Heart right ventricle (tissue), 16 donors: ENCODE measurements around the gene ATP6V0C. TPM values are rescaled to one million over a fixed set of nuclear protein-coding genes. Genes with fewer than 3 reads are reported as not detected.
A peak's percentile ranks its signal among the peaks of the same experiment; 100 is the strongest.

ENCODE experiments used
- ATAC-seq, 8 donors: fragments of 200-7000 bp; cut with Tn5 transposase; one replicate each; pipeline ENCODE4 v1.9.1; 2020; ENCODE audit warnings: mild to moderate bottlenecking in 8 of 8, moderate library complexity in 8 of 8, moderate number of reproducible peaks in 1 of 8
- DNase-seq, 2 donors: peaks; one replicate each; pipeline ENCODE4 v3.0.0-alpha.2; 2020
- H3K27ac ChIP-seq, 10 donors: fragments of 200-600 bp; sonication (generic) in 2 of 10; one replicate each; pipeline versions ENCODE4 v1.5.0 to v1.8.0; 2020 to 2022; ENCODE audit warnings: mild to moderate bottlenecking in 3 of 10
- H3K27me3 ChIP-seq, 7 donors: fragments of 200-600 bp; one replicate each; pipeline ENCODE4 v1.8.0; 2021 to 2022; ENCODE audit warnings: mild to moderate bottlenecking in 2 of 7
- H3K36me3 ChIP-seq, 9 donors: fragments of 200-600 bp; sonication (generic) in 1 of 9; one replicate each; pipeline versions ENCODE4 v1.5.0 to v1.8.0; 2020 to 2022; ENCODE audit warnings: mild to moderate bottlenecking in 2 of 9
- H3K4me1 ChIP-seq, 9 donors: fragments of 200-600 bp; sonication (generic) in 1 of 9; one replicate each; pipeline versions ENCODE4 v1.5.0 to v1.8.0; 2020 to 2022; ENCODE audit warnings: mild to moderate bottlenecking in 4 of 9
- H3K4me3 ChIP-seq, 10 donors: fragments of 200-600 bp; sonication (generic) in 2 of 10; one replicate each; pipeline versions ENCODE4 v1.5.0 to v1.8.0; 2020 to 2022; ENCODE audit warnings: mild to moderate bottlenecking in 7 of 10, moderate library complexity in 2 of 10
- H3K9me3 ChIP-seq, 11 donors: fragments of 200-600 bp in 10 of 11; sonication (generic) in 2 of 11; one replicate each; pipeline versions ENCODE4 v1.5.0 to v1.8.0; 2013 to 2022; ENCODE audit warnings: mild to moderate bottlenecking in 2 of 11, control low read depth in 1 of 11, moderate library complexity in 1 of 11
- CTCF ChIP-seq, 9 donors: fragments of 200-600 bp; sonication (generic) in 2 of 9; IDR thresholded peaks; one replicate each; pipeline versions ENCODE4 v1.5.0 to v1.8.0; 2021 to 2022; ENCODE audit warnings: antibody characterized with exemption in 9 of 9, mild to moderate bottlenecking in 5 of 9, moderate library complexity in 1 of 9
- WGBS, 2 donors: extraction: QIAGEN DNeasy Blood & Tissue Kit; methylation state at CpG; one replicate each; pipeline ENCODE4 v1.1.7; 2013; ENCODE audit warnings: inconsistent platforms in 1 of 2; 5-methylcytosine and 5-hydroxymethylcytosine counted together
- intact Hi-C, 10 donors: fragments of 100-400 bp; cut with DNase I; formaldehyde crosslinking; loops; one replicate each; pipeline versions ENCODE4 v1.11.1 to v1.14.2; 2022
- polyA plus RNA-seq, 2 donors: library from polyadenylated mRNA; stranded (reverse); fragments of 200-250 nt; gene quantifications; one replicate each; pipeline ENCODE4 v1.2.3, GENCODE V29; 2013
- total RNA-seq, 10 donors: library from RNA; stranded (reverse); fragmentation: NEBNext Ultra II Directional in 3 of 10; extraction: Animal tissue kit (Norgen Biotek cat#: 25700) in 3 of 10; gene quantifications; one replicate each; pipeline versions ENCODE4 v1.2.1 to v1.2.4, GENCODE V29; 2021 to 2023
- donor health status: Arrhythmogenic right ventricular cardiomyopathy.
- donor health status: ischemic (EF 13 %, LVEDD 7.1; RV severe dilation, severe dysfunction).
- donor health status: healthy with polysubstance abuse.
- donor health status: DM: no; HTN: yes; CAD: no.
- donor health status: DM: no; HTN: no; CAD: no.
- donor health status: ischemic (EF 25% LVEDD 6.9; RV normal size, moderate dysfunction).
- donor health status: ischemic (EF 25% LVEDD 5.7; RV mildly dilated, moderate dysfunction).
- donor health status: healthy.
- donor health status: DM: yes; HTN: yes; CAD: no.
- donor health status: Ischemic cardiomyopathy.
- donor health status: ischemic (EF 35%, LVEDD 5.7; RV mildly dilated, moderate dysfunction).
- donor health status: nonischemic (EF 11% LVEDD 7.7; RV severe dilation, severe dysfunction).
- donor health status: DM: yes; HTN: yes; CAD: no.
- donor health status: PGD.
- donor health status: ischemic (EF 29% LVEDD 5.4; RV normal size, mild dysfunction).
- donor health status: nonischemic (EF 23%, LVEDD 6.1; RV moderate dilation, normal function).

Gene ATP6V0C
- total and polyA plus RNA-seq, 12 donors: 58.5 to 243 (median 130) TPM

GRCh38 chr16:2471016-2471652 is 42.6 kb upstream of the ATP6V0C start, which contains the start of gene NTN3:
Gene NTN3, plus strand, starts transcription at chr16:2471297. Its CDS starts 405 bp downstream, at chr16:2471702.
- DNase-seq (no peak), ATAC-seq (no peak)
- no peaks in the 10 kb centered on the region for H3K36me3 ChIP-seq
- 1% methylated on average over 35 to 59 of the region's 59 CpGs for WGBS, 2 donors
- intact Hi-C loops: no loop called here
- no peaks in the 10 kb centered on the region for H3K9me3 ChIP-seq
- H3K4me3 ChIP-seq: peak within 1 kb of the TSS in 8 of 10 donors; percentile 2 to 39 (median 26)
- H3K27ac ChIP-seq: no peak within 1 kb of the TSS
- no peak for TF ChIP-seq CTCF (IDR thresholded peaks at IDR 0.05)
- H3K27me3 ChIP-seq: peaks cover 11 to 67% (median 42%) of the 10 kb centered on the region in 7 donors
- peaks cover 27 to 70% (median 61%) of the 10 kb centered on the region in 9 donors for H3K4me1 ChIP-seq

GRCh38 chr16:2471653-2472487 is 41.9 kb upstream of the ATP6V0C start:
- DNase-seq: no peak
- peak overlapping the region in 8 of 10 donors; percentile 2 to 39 (median 26) for H3K4me3 ChIP-seq

GRCh38 chr16:2472488-2472864 is 41.3 kb upstream of the ATP6V0C start:
- Histone ChIP-seq H3K36me3 (no peaks in the 10 kb centered on the region), H3K4me1 (peaks cover 27 to 68% (median 59%) of the 10 kb centered on the region in 9 donors), H3K27ac (no peak overlapping the region), H3K27me3 (peaks cover 11 to 62% (median 42%) of the 10 kb centered on the region in 7 donors), H3K9me3 (no peaks in the 10 kb centered on the region), H3K4me3 (no peak overlapping the region)
- intact Hi-C loops: no loop called here
- DNase-seq (no peak), ATAC-seq (no peak)
- no peak for TF ChIP-seq CTCF (IDR thresholded peaks at IDR 0.05)
- 95 to 96% methylated on average over 27 of the region's 27 CpGs for WGBS, 2 donors

More at GRCh38 chr16:2471653-2472487, 41.9 kb upstream of the ATP6V0C start:
- WGBS, 2 donors: 35 to 39% methylated on average over 61 of the region's 61 CpGs
- Histone ChIP-seq H3K27ac (no peak overlapping the region), H3K36me3 (no peaks in the 10 kb centered on the region), H3K4me1 (peaks cover 27 to 72% (median 61%) of the 10 kb centered on the region in 9 donors), H3K27me3 (peaks cover 11 to 67% (median 42%) of the 10 kb centered on the region in 7 donors), H3K9me3 (no peaks in the 10 kb centered on the region)
- no peak for ATAC-seq
- intact Hi-C loops: no loop called here
- no peak for TF ChIP-seq CTCF (IDR thresholded peaks at IDR 0.05)

GRCh38 chr16:2472885-2473445 is 40.8 kb upstream of the ATP6V0C start:
- Histone ChIP-seq H3K36me3 (no peaks in the 10 kb centered on the region), H3K27ac (no peak overlapping the region), H3K9me3 (no peaks in the 10 kb centered on the region), H3K4me3 (no peak overlapping the region), H3K27me3 (peaks cover 11 to 57% (median 42%) of the 10 kb centered on the region in 7 donors), H3K4me1 (peaks cover 27 to 66% (median 55%) of the 10 kb centered on the region in 9 donors)
- TF ChIP-seq CTCF (IDR thresholded peaks at IDR 0.05): no peak
- 89 to 91% methylated on average over 13 to 14 of the region's 14 CpGs for WGBS, 2 donors
- intact Hi-C loops: no loop called here
- DNase-seq: no peak
- no peak for ATAC-seq
